ENCODE data around the gene GYG2.
"Not testable (repeated sequence)": the region's sequence is repeated elsewhere in the genome, so short reads cannot be mapped to it uniquely, and the experiment has no call there.

GYG2 gene

GRCh38 chrX:2894885-2895292 is 66.2 kb downstream of the GYG2 start:
- no peak for DNase-seq
- Mint-ChIP-seq H3K27me3 (peaks cover 12% of the 10 kb centered on the region), H3K27ac (no peak overlapping the region), H3K36me3 (ENCODE audit: low read depth) (no peaks in the 10 kb centered on the region), H3K4me3 (no peak overlapping the region), H3K9me3 (no peaks in the 10 kb centered on the region), H3K4me1 (ENCODE audit: low read depth) (peaks cover 10% of the 10 kb centered on the region)

DNA sequence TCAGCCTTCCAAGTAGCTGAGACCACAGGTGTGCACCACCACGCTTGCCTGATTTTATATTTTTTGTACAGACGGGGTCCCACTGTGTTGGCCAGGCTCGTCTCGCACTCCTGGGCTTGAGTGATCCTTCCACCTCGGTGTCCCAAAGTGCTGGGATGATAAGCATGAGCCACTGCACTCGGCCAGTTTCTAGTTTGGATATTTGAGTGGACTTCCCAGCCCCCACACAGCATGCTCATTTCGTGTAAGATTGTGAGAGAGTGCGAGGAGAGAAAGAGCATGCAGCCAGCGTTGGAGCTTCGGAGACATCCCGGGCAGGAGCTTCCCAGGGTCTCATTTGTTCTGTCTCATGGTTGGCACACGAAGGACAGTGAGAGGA is 68.6 kb downstream of the GYG2 start:
- H3K36me3 Mint-ChIP-seq (ENCODE audit: low read depth): no peaks in the 10 kb centered on the region
- peaks cover 18% of the 10 kb centered on the region for H3K27me3 Mint-ChIP-seq
- no peak overlapping the region for H3K4me3 Mint-ChIP-seq
- H3K9me3 Mint-ChIP-seq: no peaks in the 10 kb centered on the region
- peaks cover 10% of the 10 kb centered on the region for H3K4me1 Mint-ChIP-seq (ENCODE audit: low read depth)
- no peak overlapping the region for H3K27ac Mint-ChIP-seq
- no peak for DNase-seq

- not testable (repeated sequence) for H3K36me3 Mint-ChIP-seq (ENCODE audit: low read depth); H3K9me3 Mint-ChIP-seq; DNase-seq; H3K27ac Mint-ChIP-seq; H3K4me3 Mint-ChIP-seq
- Mint-ChIP-seq H3K4me1 (ENCODE audit: low read depth) (peaks cover 10% of the 10 kb centered on the region), H3K27me3 (peaks cover 20% of the 10 kb centered on the region)
These were observed 69.2 kb downstream of the GYG2 start for GRCh38 chrX:2897690-2898623.

- Mint-ChIP-seq H3K4me1 (ENCODE audit: low read depth) (peaks cover 10% of the 10 kb centered on the region), H3K36me3 (ENCODE audit: low read depth) (no peaks in the 10 kb centered on the region), H3K27ac (no peak overlapping the region), H3K9me3 (peaks cover 13% of the 10 kb centered on the region), H3K27me3 (peaks cover 23% of the 10 kb centered on the region), H3K4me3 (no peak overlapping the region)
- DNase-seq: no peak
These were observed 70.2 kb downstream of the GYG2 start for GRCh38 chrX:2898846-2899512.

- Mint-ChIP-seq H3K27ac (no peak overlapping the region), H3K4me3 (no peak overlapping the region), H3K27me3 (peaks cover 25% of the 10 kb centered on the region), H3K4me1 (ENCODE audit: low read depth) (peaks cover 10% of the 10 kb centered on the region), H3K36me3 (ENCODE audit: low read depth) (no peaks in the 10 kb centered on the region), H3K9me3 (peaks cover 15% of the 10 kb centered on the region)
- DNase-seq: no peak
These were observed 72.8 kb downstream of the GYG2 start for GRCh38 chrX:2901367-2902036.

- Mint-ChIP-seq H3K27ac (no peak overlapping the region), H3K27me3 (peaks cover 22% of the 10 kb centered on the region), H3K9me3 (peaks cover 15% of the 10 kb centered on the region), H3K4me1 (ENCODE audit: low read depth) (peaks cover 8% of the 10 kb centered on the region), H3K36me3 (ENCODE audit: low read depth) (no peaks in the 10 kb centered on the region), H3K4me3 (no peak overlapping the region)
- DNase-seq: no peak
These were observed 74.1 kb downstream of the GYG2 start for GRCh38 chrX:2902841-2903240.

GRCh38 chrX:2903366-2903765 is 74.6 kb downstream of the GYG2 start:
- peaks cover 21% of the 10 kb centered on the region for H3K27me3 Mint-ChIP-seq
- DNase-seq: no peak
- no peaks in the 10 kb centered on the region for H3K36me3 Mint-ChIP-seq (ENCODE audit: low read depth)
- H3K9me3 Mint-ChIP-seq: peaks cover 15% of the 10 kb centered on the region
- H3K4me3 Mint-ChIP-seq: no peak overlapping the region
- H3K4me1 Mint-ChIP-seq (ENCODE audit: low read depth): peaks cover 3% of the 10 kb centered on the region
- H3K27ac Mint-ChIP-seq: no peak overlapping the region

- Mint-ChIP-seq H3K4me1 (ENCODE audit: low read depth) (no peaks in the 10 kb centered on the region), H3K4me3 (no peak overlapping the region), H3K9me3 (peaks cover 15% of the 10 kb centered on the region), H3K27me3 (peaks cover 7% of the 10 kb centered on the region), H3K36me3 (ENCODE audit: low read depth) (no peaks in the 10 kb centered on the region), H3K27ac (no peak overlapping the region)
- DNase-seq: no peak
These were observed 78.6 kb downstream of the GYG2 start for GRCh38 chrX:2907295-2907694.

GRCh38 chrX:2908125-2908685 is 79.5 kb downstream of the GYG2 start:
- H3K27me3 Mint-ChIP-seq: peaks cover 5% of the 10 kb centered on the region
- no peaks in the 10 kb centered on the region for H3K36me3 Mint-ChIP-seq (ENCODE audit: low read depth)
- no peaks in the 10 kb centered on the region for H3K4me1 Mint-ChIP-seq (ENCODE audit: low read depth)
- no peak for DNase-seq
- peaks cover 10% of the 10 kb centered on the region for H3K9me3 Mint-ChIP-seq
- H3K27ac Mint-ChIP-seq: no peak overlapping the region
- no peak overlapping the region for H3K4me3 Mint-ChIP-seq

- no peak overlapping the region for H3K4me3 Mint-ChIP-seq
- no peaks in the 10 kb centered on the region for H3K27me3 Mint-ChIP-seq
- H3K27ac Mint-ChIP-seq: no peak overlapping the region
- DNase-seq: no peak
- no peaks in the 10 kb centered on the region for H3K9me3 Mint-ChIP-seq
- H3K4me1 Mint-ChIP-seq (ENCODE audit: low read depth): no peaks in the 10 kb centered on the region
- H3K36me3 Mint-ChIP-seq (ENCODE audit: low read depth): no peaks in the 10 kb centered on the region
These were observed 81.4 kb downstream of the GYG2 start for GRCh38 chrX:2910109-2910508.

DNA sequence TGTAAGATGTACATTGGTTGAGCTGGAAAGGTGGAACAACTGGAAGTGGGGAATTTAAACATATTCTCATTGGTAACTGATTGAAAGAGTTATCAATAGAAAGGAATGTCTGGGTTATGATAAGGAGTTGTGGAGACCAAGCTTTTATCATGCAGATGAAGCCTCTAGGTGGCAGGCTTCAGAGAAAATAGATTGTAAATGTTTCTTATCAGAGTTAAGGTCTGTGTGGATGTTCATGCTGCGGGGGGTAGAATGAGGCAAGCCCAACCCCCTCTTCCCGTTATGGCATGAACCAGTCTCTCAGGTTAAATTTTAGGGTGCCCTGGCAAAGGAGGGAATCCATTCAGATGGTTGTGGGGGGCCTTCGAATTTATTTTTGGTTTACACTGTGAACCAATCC is 84.4 kb downstream of the GYG2 start:
- H3K9me3 Mint-ChIP-seq: peaks cover 3% of the 10 kb centered on the region
- no peak for DNase-seq
- H3K27ac Mint-ChIP-seq: no peak overlapping the region
- no peaks in the 10 kb centered on the region for H3K36me3 Mint-ChIP-seq (ENCODE audit: low read depth)
- no peaks in the 10 kb centered on the region for H3K4me1 Mint-ChIP-seq (ENCODE audit: low read depth)
- no peak overlapping the region for H3K4me3 Mint-ChIP-seq
- no peaks in the 10 kb centered on the region for H3K27me3 Mint-ChIP-seq

GRCh38 chrX:2917767-2918166 is 89.0 kb downstream of the GYG2 start:
- H3K4me1 Mint-ChIP-seq (ENCODE audit: low read depth): no peaks in the 10 kb centered on the region
- H3K4me3 Mint-ChIP-seq: no peak overlapping the region
- H3K27ac Mint-ChIP-seq: no peak overlapping the region
- H3K27me3 Mint-ChIP-seq: no peaks in the 10 kb centered on the region
- H3K9me3 Mint-ChIP-seq: peaks cover 3% of the 10 kb centered on the region
- no peak for DNase-seq
- H3K36me3 Mint-ChIP-seq (ENCODE audit: low read depth): no peaks in the 10 kb centered on the region

GRCh38 chrX:2921193-2921592 is 92.5 kb downstream of the GYG2 start:
- no peak for DNase-seq
- no peak overlapping the region for H3K4me3 Mint-ChIP-seq
- no peaks in the 10 kb centered on the region for H3K27me3 Mint-ChIP-seq
- no peaks in the 10 kb centered on the region for H3K4me1 Mint-ChIP-seq (ENCODE audit: low read depth)
- no peaks in the 10 kb centered on the region for H3K36me3 Mint-ChIP-seq (ENCODE audit: low read depth)
- peaks cover 3% of the 10 kb centered on the region for H3K9me3 Mint-ChIP-seq
- no peak overlapping the region for H3K27ac Mint-ChIP-seq

- Mint-ChIP-seq H3K36me3 (ENCODE audit: low read depth) (no peaks in the 10 kb centered on the region), H3K9me3 (no peaks in the 10 kb centered on the region), H3K27me3 (peaks cover 2% of the 10 kb centered on the region), H3K27ac (no peak overlapping the region), H3K4me3 (no peak overlapping the region), H3K4me1 (ENCODE audit: low read depth) (no peaks in the 10 kb centered on the region)
- DNase-seq: no peak
These were observed 93.0 kb downstream of the GYG2 start for GRCh38 chrX:2921750-2922149.

Measured in activated T-cell treated with anti-CD3 and anti-CD28 coated beads, Interleukin-2, amount 50 U/mL, for 24 hours (primary cell).